ENCODE results near the gene CEACAM18. TPM values are rescaled to one million over a fixed set of nuclear protein-coding genes. Genes with fewer than 3 reads are reported as not detected.

CEACAM18 gene
- total RNA-seq, 4 donors from 2014 or later = not detected

- Histone ChIP-seq H3K9me3 (no peaks in the 10 kb centered on the region), H3K36me3 (no peaks in the 10 kb centered on the region), H3K4me1 (no peaks in the 10 kb centered on the region), H3K27ac (no peak overlapping the region), H3K4me3 (no peak overlapping the region), H3K27me3 (peaks cover 51% of the 10 kb centered on the region)
- no CpG with 5 or more reads among the region's 2 CpGs for WGBS, 2 donors (ENCODE audit: low coverage in 1 of 2)
- TF ChIP-seq EP300 (IDR thresholded peaks at IDR 0.05) (no peak), POLR2A (IDR thresholded peaks at IDR 0.05) (no peak), CTCF (IDR thresholded peaks at IDR 0.05) (no peak), POLR2AphosphoS5 (IDR thresholded peaks at IDR 0.05) (no peak)
- no peak for ATAC-seq
Measured at GRCh38 chr19:51529301-51529700, 51.0 kb downstream of the CEACAM18 start.

- TF ChIP-seq POLR2A (IDR thresholded peaks at IDR 0.05) = no peak
- TF ChIP-seq POLR2AphosphoS5 (IDR thresholded peaks at IDR 0.05) = no peak
- no peak for TF ChIP-seq CTCF (IDR thresholded peaks at IDR 0.05)
- no peak for TF ChIP-seq EP300 (IDR thresholded peaks at IDR 0.05)
- ATAC-seq = no peak
- 70 to 83% methylated on average over 1 to 2 of the region's 8 CpGs for WGBS, 2 donors (ENCODE audit: low coverage in 1 of 2)
- peak overlapping the region in 1 of 2 donors; percentile 6 for H3K4me3 ChIP-seq
- peaks cover 0 to 2% (median 0%) of the 10 kb centered on the region in 3 donors for H3K9me3 ChIP-seq
- peaks cover 45% of the 10 kb centered on the region for H3K27me3 ChIP-seq
- H3K27ac ChIP-seq = no peak overlapping the region
- no peaks in the 10 kb centered on the region for H3K36me3 ChIP-seq
- H3K4me1 ChIP-seq = no peaks in the 10 kb centered on the region
Measured at GRCh38 chr19:51530616-51531015, 52.3 kb downstream of the CEACAM18 start.

- Histone ChIP-seq H3K4me3 (peak within 1 kb of the TSS in 1 of 2 donors; percentile 6), H3K9me3 (peaks cover 0 to 3% (median 0%) of the 10 kb centered on the region in 3 donors), H3K27me3 (peaks cover 40% of the 10 kb centered on the region), H3K4me1 (no peaks in the 10 kb centered on the region), H3K27ac (no peak within 1 kb of the TSS), H3K36me3 (no peaks in the 10 kb centered on the region)
- TF ChIP-seq CTCF (IDR thresholded peaks at IDR 0.05) (no peak), POLR2AphosphoS5 (IDR thresholded peaks at IDR 0.05) (no peak), POLR2A (IDR thresholded peaks at IDR 0.05) (no peak), EP300 (IDR thresholded peaks at IDR 0.05) (no peak)
- 17 to 83% methylated on average over 1 to 7 of the region's 25 CpGs for WGBS, 2 donors (ENCODE audit: low coverage in 1 of 2)
- peak; percentile 71 for ATAC-seq
Measured at GRCh38 chr19:51531349-51532315, 53.3 kb downstream of the CEACAM18 start, which contains the start of gene SIGLEC6. Gene SIGLEC6, minus strand, starts transcription at chr19:51531670. Its CDS starts 22 bp downstream, at chr19:51531648.

GRCh38 chr19:51535535-51535934 lies 57.2 kb downstream of the CEACAM18 start:
- TF ChIP-seq POLR2AphosphoS5 (IDR thresholded peaks at IDR 0.05) (no peak), EP300 (IDR thresholded peaks at IDR 0.05) (no peak), POLR2A (IDR thresholded peaks at IDR 0.05) (no peak), CTCF (IDR thresholded peaks at IDR 0.05) (no peak)
- WGBS, 2 donors (ENCODE audit: low coverage in 1 of 2) = 80 to 86% methylated on average over 1 of the region's 1 CpG
- Histone ChIP-seq H3K4me3 (no peak overlapping the region), H3K27me3 (peaks cover 36% of the 10 kb centered on the region), H3K4me1 (no peaks in the 10 kb centered on the region), H3K27ac (no peak overlapping the region), H3K9me3 (peaks cover 0 to 3% (median 0%) of the 10 kb centered on the region in 3 donors), H3K36me3 (no peaks in the 10 kb centered on the region)
- no peak for ATAC-seq

Data from gastroesophageal sphincter (tissue), 4 donors.